ENCODE measurements around the gene SP8.

SP8 gene

DNA sequence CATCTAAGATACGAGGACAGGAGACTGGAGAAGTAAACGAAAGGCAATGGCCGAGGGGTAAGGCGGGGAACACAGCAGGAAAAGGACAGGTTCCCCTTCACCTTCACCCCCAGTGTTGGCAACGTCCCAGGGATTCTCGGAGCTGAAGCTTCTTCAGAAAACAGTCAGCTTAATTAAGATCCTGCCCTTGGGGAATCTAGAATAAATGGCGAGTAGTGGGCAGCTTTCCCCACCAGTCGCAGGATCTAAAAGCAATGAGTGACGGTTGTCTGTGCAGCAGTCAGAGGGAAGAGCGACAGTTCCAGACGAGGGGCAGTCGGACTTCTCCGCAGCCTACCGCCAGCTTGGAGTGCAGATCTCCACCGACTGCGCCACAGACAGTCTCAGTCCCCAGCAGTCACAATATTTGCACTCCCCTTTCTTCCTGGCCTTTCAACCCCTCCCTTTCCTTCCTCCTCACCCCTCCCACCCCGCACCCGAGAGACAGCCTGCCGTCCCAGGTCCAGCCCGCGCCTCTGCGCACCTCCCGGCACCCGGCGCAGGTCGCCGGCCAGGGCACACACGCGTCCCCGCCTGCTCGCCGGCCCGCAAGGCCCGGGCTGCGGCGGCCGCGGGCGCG lies 10.9 kb upstream of the SP8 start:
- TF ChIP-seq, protein P1, sequence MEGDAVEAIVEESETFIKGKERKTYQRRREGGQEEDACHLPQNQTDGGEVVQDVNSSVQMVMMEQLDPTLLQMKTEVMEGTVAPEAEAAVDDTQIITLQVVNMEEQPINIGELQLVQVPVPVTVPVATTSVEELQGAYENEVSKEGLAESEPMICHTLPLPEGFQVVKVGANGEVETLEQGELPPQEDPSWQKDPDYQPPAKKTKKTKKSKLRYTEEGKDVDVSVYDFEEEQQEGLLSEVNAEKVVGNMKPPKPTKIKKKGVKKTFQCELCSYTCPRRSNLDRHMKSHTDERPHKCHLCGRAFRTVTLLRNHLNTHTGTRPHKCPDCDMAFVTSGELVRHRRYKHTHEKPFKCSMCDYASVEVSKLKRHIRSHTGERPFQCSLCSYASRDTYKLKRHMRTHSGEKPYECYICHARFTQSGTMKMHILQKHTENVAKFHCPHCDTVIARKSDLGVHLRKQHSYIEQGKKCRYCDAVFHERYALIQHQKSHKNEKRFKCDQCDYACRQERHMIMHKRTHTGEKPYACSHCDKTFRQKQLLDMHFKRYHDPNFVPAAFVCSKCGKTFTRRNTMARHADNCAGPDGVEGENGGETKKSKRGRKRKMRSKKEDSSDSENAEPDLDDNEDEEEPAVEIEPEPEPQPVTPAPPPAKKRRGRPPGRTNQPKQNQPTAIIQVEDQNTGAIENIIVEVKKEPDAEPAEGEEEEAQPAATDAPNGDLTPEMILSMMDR (IDR thresholded peaks at IDR 0.05), result no peak

DNA sequence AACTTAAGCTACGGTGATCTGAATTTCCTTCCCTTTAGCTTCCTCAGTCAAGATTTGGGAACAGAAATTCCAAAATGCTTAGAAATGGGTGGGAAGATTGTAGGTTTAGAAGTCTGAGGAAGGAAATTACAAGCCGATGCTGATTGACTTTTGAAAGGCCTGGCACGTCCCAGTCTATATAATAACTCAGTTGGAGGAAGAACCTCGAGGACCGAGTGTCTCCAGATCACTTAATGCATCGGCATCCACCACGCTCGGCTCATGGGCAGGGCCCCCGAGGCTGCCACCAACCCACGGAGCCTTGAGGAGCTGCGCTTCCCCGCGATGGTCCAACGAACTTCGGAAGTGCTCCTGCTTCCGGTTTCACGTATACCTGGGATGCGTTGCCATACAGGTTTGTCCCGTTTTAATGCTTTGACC lies 10.4 kb upstream of the SP8 start:
- TF ChIP-seq, protein P1 (IDR thresholded peaks at IDR 0.05), result no peak

DNA sequence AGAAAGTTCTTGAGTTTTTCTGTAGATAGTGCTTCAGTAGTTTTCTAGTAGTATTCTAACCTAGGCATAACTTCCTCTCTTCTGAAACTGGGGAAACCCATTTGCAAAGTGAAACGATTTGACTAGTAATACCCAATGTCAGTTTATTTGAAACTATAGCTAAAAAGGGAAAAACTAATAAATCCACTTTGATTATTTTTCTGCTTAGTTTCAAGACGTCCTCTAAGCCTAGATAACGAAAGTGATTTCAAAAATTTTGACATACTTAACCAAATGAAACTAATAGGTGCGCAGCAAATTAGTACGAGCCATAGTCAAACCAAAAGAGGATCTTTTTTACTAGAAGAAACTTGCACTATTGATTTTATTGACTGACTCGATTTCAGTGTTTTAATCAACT lies 9.8 kb upstream of the SP8 start:
- TF ChIP-seq, protein P1 (IDR thresholded peaks at IDR 0.05), result no peak

DNA sequence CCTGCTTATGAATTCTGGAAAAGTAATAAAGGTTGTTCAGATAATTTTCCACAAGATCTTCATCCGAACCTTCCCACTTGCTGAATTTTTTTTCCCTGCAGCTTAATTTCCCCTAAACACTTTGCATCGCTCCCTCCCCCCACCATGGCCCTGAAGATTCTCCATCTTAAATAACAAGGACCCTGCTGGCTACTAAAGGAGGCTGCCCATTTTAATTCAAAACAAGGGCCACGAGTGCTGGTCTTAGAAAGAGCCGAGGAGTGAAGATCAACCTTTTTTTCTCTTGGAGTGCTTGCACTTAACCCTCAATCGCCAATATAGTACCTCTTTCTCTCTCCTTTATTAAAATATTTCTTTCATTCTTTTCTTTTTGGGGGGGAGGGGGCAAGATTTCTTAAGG lies 9.2 kb upstream of the SP8 start:
- TF ChIP-seq, protein P1 (IDR thresholded peaks at IDR 0.05), result no peak

DNA sequence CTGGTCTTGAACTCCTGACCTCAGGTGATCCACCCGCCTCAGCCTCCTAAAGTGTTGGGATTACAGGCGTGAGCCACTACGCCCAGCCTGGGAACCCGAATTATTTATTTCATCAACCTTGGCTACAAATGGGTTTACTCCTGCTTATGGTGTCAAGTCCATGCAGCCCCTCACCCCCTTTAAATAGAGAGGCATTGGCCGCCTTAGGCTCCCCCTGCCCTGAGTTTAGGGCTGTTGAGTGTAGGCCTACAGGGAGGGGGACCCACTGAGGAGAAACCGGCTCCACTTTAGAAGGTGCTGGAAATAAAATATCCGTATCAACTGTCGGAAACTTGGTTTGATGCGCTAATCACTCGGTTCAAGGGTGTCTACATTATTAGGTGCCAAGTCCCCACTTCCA lies 8.7 kb upstream of the SP8 start:
- TF ChIP-seq, protein P1 (IDR thresholded peaks at IDR 0.05), result no peak

DNA sequence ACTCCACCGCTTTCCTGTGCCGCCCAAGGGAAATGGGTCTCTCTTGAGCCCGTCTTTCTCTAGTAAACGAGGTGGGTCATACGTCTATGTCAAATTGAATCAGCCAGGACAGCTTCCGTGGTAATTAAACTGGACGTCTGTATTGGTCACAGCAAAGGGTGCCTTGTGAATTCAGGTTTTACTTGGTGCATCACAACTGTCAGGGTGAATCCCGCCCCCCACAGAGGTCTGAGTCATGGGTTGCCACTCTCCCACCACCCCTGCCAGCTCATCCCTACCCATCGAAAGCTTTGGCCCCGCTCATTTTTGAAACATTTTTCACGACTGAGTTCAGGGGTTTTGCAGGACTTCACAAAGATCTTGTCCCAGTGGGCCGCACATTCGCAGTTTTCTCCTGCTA lies 8.0 kb upstream of the SP8 start:
- TF ChIP-seq, protein P1 (IDR thresholded peaks at IDR 0.05), result no peak

DNA sequence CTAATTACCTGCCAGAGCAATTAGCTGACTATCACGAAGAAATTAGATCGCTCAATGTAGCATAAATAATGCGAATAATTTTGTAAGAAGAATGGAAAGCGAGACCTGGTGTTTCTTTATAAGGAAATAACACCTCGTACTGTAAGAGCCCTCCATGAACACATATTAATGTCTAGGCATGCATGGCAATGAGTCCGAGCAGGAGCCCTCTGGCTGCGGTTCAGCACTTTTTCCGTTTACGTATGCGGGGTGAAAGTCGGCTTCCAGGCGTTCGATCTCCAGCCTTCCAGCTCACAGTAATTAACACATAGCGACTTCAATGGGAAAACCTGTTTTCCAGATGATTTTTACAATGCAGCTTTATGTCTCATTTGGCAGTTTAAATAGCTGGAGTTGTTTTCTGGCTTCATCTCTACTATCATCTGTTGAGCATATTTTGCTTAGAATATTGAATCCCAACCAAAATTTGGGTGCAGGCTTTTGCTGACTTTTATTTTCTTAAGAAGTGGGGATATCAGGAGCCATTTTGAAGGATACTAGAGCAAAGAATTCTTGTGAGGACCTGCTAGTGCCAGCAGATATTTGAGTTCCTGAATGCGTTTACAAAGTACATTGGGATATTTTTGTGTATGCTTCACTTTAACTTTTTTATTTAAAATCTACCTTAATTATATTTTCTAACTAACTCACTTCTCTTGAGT lies 7.2 kb upstream of the SP8 start:
- TF ChIP-seq, protein P1 (IDR thresholded peaks at IDR 0.05), result no peak
